PC-3 (cell line): ENCODE results near the gene RMI1.

Experiments
- EZH2 ChIP-seq: fragments of 300-600 bp; sonication (generic); IDR thresholded peaks from one replicate; pipeline ENCODE4 v1.6.1; 2017; ENCODE audit warnings: antibody characterized with exemption, mild to moderate bottlenecking, low read length; ENCODE audit not compliant: unreplicated experiment
- EZH2phosphoT487 ChIP-seq: fragments of 300-600 bp; sonication (generic); IDR thresholded peaks from 2 replicates; pipeline ENCODE4 v1.6.1; 2018; ENCODE audit warnings: mild to moderate bottlenecking, antibody characterized with exemption, low read length, borderline replicate concordance
- TF ChIP-seq, protein P1 (sequence below): fragments of 300-600 bp; sonication (generic); conservative IDR thresholded peaks from 2 replicates; pipeline ENCODE4 v1.5.1; 2017; ENCODE audit warnings: antibody characterized with exemption, low read depth, mild to moderate bottlenecking, low read length

DNA sequence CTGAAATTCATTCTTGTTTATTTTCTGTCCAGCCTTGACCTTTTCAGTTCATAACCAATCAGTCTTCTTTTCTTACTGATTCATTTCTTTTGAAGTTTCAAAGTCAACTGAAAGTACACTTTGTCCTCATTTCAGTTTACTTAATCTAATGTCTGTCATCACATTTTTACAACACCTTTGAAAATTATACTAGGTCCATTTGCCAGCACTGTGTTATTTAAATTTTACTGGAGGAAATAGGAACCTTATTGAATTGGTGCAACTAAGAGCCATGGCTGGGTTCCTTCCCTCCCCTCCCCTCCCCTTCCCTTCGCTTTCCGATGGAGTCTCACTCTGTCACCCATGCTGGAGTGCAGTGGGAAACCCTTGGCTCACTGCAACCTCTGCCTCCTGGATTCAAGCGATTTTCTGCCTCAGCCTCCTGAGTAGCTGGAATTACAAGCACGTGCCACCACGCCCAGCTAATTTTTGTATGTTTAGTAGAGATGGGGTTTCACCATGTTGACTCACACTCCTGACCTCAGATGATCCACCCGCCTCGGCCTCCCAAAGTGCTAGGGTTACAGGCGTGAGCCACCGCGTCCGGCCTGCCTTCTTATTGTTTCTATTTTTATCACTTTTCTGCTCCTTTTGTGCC, 6.3 kb downstream of the RMI1 start:
- TF ChIP-seq, protein P1, sequence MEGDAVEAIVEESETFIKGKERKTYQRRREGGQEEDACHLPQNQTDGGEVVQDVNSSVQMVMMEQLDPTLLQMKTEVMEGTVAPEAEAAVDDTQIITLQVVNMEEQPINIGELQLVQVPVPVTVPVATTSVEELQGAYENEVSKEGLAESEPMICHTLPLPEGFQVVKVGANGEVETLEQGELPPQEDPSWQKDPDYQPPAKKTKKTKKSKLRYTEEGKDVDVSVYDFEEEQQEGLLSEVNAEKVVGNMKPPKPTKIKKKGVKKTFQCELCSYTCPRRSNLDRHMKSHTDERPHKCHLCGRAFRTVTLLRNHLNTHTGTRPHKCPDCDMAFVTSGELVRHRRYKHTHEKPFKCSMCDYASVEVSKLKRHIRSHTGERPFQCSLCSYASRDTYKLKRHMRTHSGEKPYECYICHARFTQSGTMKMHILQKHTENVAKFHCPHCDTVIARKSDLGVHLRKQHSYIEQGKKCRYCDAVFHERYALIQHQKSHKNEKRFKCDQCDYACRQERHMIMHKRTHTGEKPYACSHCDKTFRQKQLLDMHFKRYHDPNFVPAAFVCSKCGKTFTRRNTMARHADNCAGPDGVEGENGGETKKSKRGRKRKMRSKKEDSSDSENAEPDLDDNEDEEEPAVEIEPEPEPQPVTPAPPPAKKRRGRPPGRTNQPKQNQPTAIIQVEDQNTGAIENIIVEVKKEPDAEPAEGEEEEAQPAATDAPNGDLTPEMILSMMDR: no peak
- no peak for TF ChIP-seq EZH2
- TF ChIP-seq EZH2phosphoT487: no peak
